NCI-H748 (cell line): ENCODE measurements around the gene GRK3.
"Not testable (repeated sequence)": the region's sequence is repeated elsewhere in the genome, so short reads cannot be mapped to it uniquely, and the experiment has no call there.

Source experiments
- DNase-seq: peaks from one replicate; lab custom pipeline; 2025; ENCODE audit not compliant: unreplicated experiment; lab: John Stamatoyannopoulos, UW

GRK3 gene

GRCh38 chr22:25694196-25694907 is 129.9 kb downstream of the GRK3 start:
- DNase-seq = no peak

- DNase-seq = no peak
These were observed 130.7 kb downstream of the GRK3 start for GRCh38 chr22:25695146-25695545.

GRCh38 chr22:25696763-25697162 is 132.3 kb downstream of the GRK3 start:
- DNase-seq = no peak

GRCh38 chr22:25697181-25697664 is 132.7 kb downstream of the GRK3 start:
- DNase-seq = no peak

GRCh38 chr22:25697978-25698377 is 133.5 kb downstream of the GRK3 start:
- no peak for DNase-seq

GRCh38 chr22:25698461-25698860 is 134.0 kb downstream of the GRK3 start:
- DNase-seq = no peak

- DNase-seq = no peak
These were observed 134.5 kb downstream of the GRK3 start for GRCh38 chr22:25698978-25699377.

- no peak for DNase-seq
These were observed 136.7 kb downstream of the GRK3 start for GRCh38 chr22:25701056-25701780.

- peak; percentile 26 for DNase-seq
These were observed 137.6 kb downstream of the GRK3 start for GRCh38 chr22:25702040-25702439.

GRCh38 chr22:25702571-25703167 is 138.2 kb downstream of the GRK3 start:
- DNase-seq = no peak

- DNase-seq = no peak
These were observed 140.2 kb downstream of the GRK3 start for GRCh38 chr22:25704701-25705100.

- DNase-seq = no peak
These were observed 141.7 kb downstream of the GRK3 start for GRCh38 chr22:25706197-25706596.

GRCh38 chr22:25708430-25708829 is 144.0 kb downstream of the GRK3 start:
- DNase-seq = not testable (repeated sequence)

- no peak for DNase-seq
These were observed 145.3 kb downstream of the GRK3 start for GRCh38 chr22:25709758-25710157.

GRCh38 chr22:25710501-25710900 is 146.0 kb downstream of the GRK3 start:
- DNase-seq = no peak

GRCh38 chr22:25711491-25711890 is 147.0 kb downstream of the GRK3 start:
- DNase-seq = no peak

GRCh38 chr22:25712661-25713400 is 148.4 kb downstream of the GRK3 start:
- no peak for DNase-seq

- DNase-seq = no peak
These were observed 149.6 kb downstream of the GRK3 start for GRCh38 chr22:25714070-25714469.

GRCh38 chr22:25714739-25715138 is 150.3 kb downstream of the GRK3 start:
- no peak for DNase-seq

- DNase-seq = no peak
These were observed 152.2 kb downstream of the GRK3 start for GRCh38 chr22:25716637-25717036.

GRCh38 chr22:25718135-25718840 is 153.8 kb downstream of the GRK3 start:
- no peak for DNase-seq
